ENCODE measurements around the gene DDIT3.

GRCh38 chr12:57513266-57513665 lies 7.0 kb downstream of the DDIT3 start:
- no peak for TF ChIP-seq POLR2A (IDR thresholded peaks at IDR 0.05)
- TF ChIP-seq CTCF (IDR thresholded peaks at IDR 0.05): no peak
